HFFc6 (cell line): ENCODE data around the gene CPNE2. TPM values are rescaled to one million over a fixed set of nuclear protein-coding genes. Genes with fewer than 3 reads are reported as not detected.

ENCODE experiments used
- DNase-seq: peaks from one replicate; pipeline ENCODE4 v3.0.0-alpha.2; 2018
- H3K27ac Mint-ChIP-seq: 2 replicates; pipeline ENCODE4 v1.8.0; 2020; ENCODE audit warnings: mild to moderate bottlenecking, mixed read lengths
- H3K27me3 Mint-ChIP-seq: 2 replicates; pipeline ENCODE4 v1.8.0; 2021; ENCODE audit warnings: mild to moderate bottlenecking, moderate library complexity, mixed read lengths; ENCODE audit not compliant: insufficient read depth
- H3K36me3 Mint-ChIP-seq: 2 replicates; pipeline ENCODE4 v1.8.0; 2021; ENCODE audit warnings: low read depth, mixed read lengths
- H3K4me1 Mint-ChIP-seq: 2 replicates; pipeline ENCODE4 v1.8.0; 2020; ENCODE audit warnings: low read depth, mixed read lengths
- H3K4me3 Mint-ChIP-seq: 2 replicates; pipeline ENCODE4 v1.8.0; 2020; ENCODE audit warnings: mild to moderate bottlenecking, moderate library complexity, mixed read lengths
- H3K9me3 Mint-ChIP-seq: 2 replicates; pipeline ENCODE4 v1.8.0; 2020; ENCODE audit warnings: mild to moderate bottlenecking, mixed read lengths
- total RNA-seq, 6 experiments: library from RNA; stranded (reverse); fragmentation: NEBNext Ultra II Directional; extraction: Animal tissue kit (Norgen Biotek cat#: 25700); gene quantifications; 2 replicates in 1 of 6; 3 replicates in 5 of 6; pipeline ENCODE4 v1.2.3, GENCODE V29; 2021
- TF ChIP-seq, protein P1 (sequence below): fragments of 200-600 bp; sonication (generic); IDR thresholded peaks from 2 replicates; pipeline ENCODE4 v1.5.0; 2021; ENCODE audit warnings: antibody characterized with exemption, mild to moderate bottlenecking

CPNE2 gene
- total RNA-seq, 6 experiments from 2014 or later, result 13.0 to 29.6 (median 23.3) TPM

GRCh38 chr16:57127836-57128235, 35.5 kb downstream of the CPNE2 start:
- no peak for DNase-seq
- Mint-ChIP-seq H3K27ac (no peak overlapping the region), H3K9me3 (no peaks in the 10 kb centered on the region), H3K4me3 (no peak overlapping the region), H3K4me1 (peaks cover 6% of the 10 kb centered on the region; the same call in 1 of the 2 replicates), H3K36me3 (no peaks in the 10 kb centered on the region), H3K27me3 (no peaks in the 10 kb centered on the region; the same call in none of the 2 replicates)
- TF ChIP-seq, protein P1, sequence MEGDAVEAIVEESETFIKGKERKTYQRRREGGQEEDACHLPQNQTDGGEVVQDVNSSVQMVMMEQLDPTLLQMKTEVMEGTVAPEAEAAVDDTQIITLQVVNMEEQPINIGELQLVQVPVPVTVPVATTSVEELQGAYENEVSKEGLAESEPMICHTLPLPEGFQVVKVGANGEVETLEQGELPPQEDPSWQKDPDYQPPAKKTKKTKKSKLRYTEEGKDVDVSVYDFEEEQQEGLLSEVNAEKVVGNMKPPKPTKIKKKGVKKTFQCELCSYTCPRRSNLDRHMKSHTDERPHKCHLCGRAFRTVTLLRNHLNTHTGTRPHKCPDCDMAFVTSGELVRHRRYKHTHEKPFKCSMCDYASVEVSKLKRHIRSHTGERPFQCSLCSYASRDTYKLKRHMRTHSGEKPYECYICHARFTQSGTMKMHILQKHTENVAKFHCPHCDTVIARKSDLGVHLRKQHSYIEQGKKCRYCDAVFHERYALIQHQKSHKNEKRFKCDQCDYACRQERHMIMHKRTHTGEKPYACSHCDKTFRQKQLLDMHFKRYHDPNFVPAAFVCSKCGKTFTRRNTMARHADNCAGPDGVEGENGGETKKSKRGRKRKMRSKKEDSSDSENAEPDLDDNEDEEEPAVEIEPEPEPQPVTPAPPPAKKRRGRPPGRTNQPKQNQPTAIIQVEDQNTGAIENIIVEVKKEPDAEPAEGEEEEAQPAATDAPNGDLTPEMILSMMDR, result no peak

DNA sequence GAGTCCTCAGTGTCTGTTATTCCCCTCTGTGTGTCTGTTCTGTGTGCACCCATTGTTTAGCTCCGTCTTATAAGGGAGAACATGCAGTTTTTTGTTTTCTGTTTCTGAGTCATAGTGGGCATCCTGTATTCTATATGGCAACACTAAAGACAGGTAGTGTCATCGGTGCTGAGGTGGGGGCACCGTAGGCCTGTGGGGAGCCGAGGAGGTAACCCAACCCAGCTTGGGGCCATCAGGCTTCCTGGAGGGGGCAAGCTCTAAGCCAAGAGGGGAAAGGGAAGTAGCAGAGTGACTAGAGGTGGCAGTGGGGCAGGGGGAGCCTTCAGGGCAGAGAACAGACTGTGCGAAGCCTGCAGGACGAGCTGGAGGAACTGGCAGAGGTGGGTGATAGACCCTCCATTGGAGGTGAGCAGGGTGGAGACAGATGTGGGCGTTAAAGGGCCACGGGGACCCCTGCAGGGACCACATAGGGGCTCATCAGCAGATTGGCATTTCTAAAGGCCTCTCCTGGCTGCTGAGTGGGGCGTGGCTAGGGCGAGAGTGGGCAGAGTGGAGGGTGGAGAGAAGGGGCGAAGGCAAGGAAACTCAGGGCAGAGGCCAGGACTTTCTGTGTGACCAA, 36.5 kb downstream of the CPNE2 start:
- DNase-seq, result no peak
- H3K9me3 Mint-ChIP-seq, result no peaks in the 10 kb centered on the region
- H3K36me3 Mint-ChIP-seq, result no peaks in the 10 kb centered on the region
- H3K4me1 Mint-ChIP-seq, result peaks cover 6% of the 10 kb centered on the region; the same call in 1 of the 2 replicates
- no peaks in the 10 kb centered on the region; the same call in none of the 2 replicates for H3K27me3 Mint-ChIP-seq
- TF ChIP-seq, protein P1, result no peak
- no peak overlapping the region for H3K4me3 Mint-ChIP-seq
- no peak overlapping the region for H3K27ac Mint-ChIP-seq

DNA sequence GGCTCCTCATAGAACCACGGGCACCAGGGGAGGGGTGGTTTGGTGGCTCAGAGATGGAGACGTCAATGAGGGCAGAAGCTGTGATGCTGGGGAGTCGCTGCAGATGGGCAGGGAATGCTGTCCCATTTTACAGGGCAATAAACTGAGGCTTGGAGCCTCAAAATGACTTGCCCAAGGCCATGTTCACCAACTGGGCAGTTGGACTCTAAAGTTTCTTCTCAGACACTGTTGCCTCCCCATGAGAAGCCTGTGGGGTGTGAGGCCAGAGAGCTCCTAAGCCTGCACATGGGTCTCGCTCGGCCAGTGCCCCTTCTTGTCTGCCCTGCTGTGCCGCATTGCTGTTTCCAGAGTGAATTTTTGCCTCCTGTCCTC, 38.6 kb downstream of the CPNE2 start:
- H3K4me3 Mint-ChIP-seq, result no peak overlapping the region
- peaks cover 6% of the 10 kb centered on the region; the same call in 1 of the 2 replicates for H3K4me1 Mint-ChIP-seq
- TF ChIP-seq, protein P1, result no peak
- H3K27me3 Mint-ChIP-seq, result no peaks in the 10 kb centered on the region; the same call in none of the 2 replicates
- DNase-seq, result no peak
- H3K27ac Mint-ChIP-seq, result no peak overlapping the region
- no peaks in the 10 kb centered on the region for H3K9me3 Mint-ChIP-seq
- H3K36me3 Mint-ChIP-seq, result no peaks in the 10 kb centered on the region

DNA sequence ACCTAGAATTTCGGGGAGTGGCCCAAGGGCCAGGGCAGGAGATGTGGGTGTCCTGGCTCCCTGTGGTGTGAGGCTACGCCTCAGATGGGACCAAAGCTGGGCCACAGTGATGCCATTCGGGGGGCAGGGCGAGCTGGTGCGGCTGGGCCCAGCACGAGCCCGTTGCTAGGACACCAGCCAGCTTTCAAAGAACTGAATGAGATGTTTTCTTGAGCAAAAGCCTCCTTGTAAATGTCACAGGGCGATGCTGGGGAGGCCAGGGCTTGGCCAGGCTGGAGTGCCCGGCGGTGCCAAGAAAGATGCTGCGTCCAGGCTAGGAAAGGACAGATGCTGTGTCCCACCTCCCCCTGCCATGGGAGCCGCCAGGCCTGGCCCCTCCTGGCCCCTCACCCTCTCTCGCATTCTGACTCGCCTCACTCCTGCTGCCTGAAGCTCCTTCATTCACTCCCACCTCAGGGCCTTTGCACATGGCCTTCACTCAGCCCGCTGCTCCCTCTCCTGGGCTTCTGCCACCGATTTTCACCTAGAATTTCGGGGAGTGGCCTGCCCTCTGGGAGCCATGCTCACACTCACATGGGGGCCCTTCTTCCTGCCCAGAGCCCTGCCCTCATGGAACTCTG, 39.1 kb downstream of the CPNE2 start:
- Mint-ChIP-seq H3K27me3 (no peaks in the 10 kb centered on the region; the same call in 1 of the 2 replicates), H3K27ac (no peak overlapping the region), H3K9me3 (no peaks in the 10 kb centered on the region), H3K4me3 (no peak overlapping the region), H3K4me1 (peaks cover 6% of the 10 kb centered on the region; the same call in 1 of the 2 replicates), H3K36me3 (no peaks in the 10 kb centered on the region)
- TF ChIP-seq, protein P1, result no peak
- DNase-seq, result no peak

GRCh38 chr16:57132470-57132869, 40.1 kb downstream of the CPNE2 start:
- TF ChIP-seq, protein P1, result no peak
- Mint-ChIP-seq H3K27ac (no peak overlapping the region), H3K36me3 (no peaks in the 10 kb centered on the region), H3K4me3 (no peak overlapping the region), H3K4me1 (no peaks in the 10 kb centered on the region), H3K27me3 (no peaks in the 10 kb centered on the region; the same call in 1 of the 2 replicates), H3K9me3 (no peaks in the 10 kb centered on the region)
- DNase-seq, result no peak
